SK-N-SH (cell line): ENCODE results near the gene PRELID3B. TPM values are rescaled to one million over a fixed set of nuclear protein-coding genes. Genes with fewer than 3 reads are reported as not detected.
A peak's percentile ranks its signal among the peaks of the same experiment; 100 is the strongest.

Experiments
- CTCF ChIA-PET: fragments of 300-600, 350-600 bp; formaldehyde crosslinking; extraction: SDS; loops from one replicate; lab custom pipeline; 2021; lab: Yijun Ruan, JAX
- POLR2A ChIA-PET: fragments of 350-600 bp; sonication (Branson Sonifier 250); formaldehyde crosslinking; extraction: SDS; loops from one replicate; lab custom pipeline; 2020; ENCODE audit warnings: antibody characterized with exemption, inconsistent platforms; lab: Yijun Ruan, JAX
- DNase-seq: peaks from one replicate; pipeline ENCODE4 v3.0.0; 2012
- H2AFZ ChIP-seq: fragments of 200-600 bp; sonication (generic); 2 replicates; pipeline ENCODE4 v1.8.1; 2016; ENCODE audit warnings: antibody characterized with exemption, mild to moderate bottlenecking, low read depth
- H3F3A ChIP-seq: fragments of 200-600 bp; sonication (generic); replicated peaks from 2 replicates; pipeline ENCODE3; 2016; ENCODE audit warnings: antibody characterized with exemption, mild to moderate bottlenecking; ENCODE audit not compliant: insufficient read depth
- H3K27ac ChIP-seq, 2 experiments: fragments of 200-500 bp in 1 of 2; fragments of 200-600 bp in 1 of 2; sonication (Bioruptor generic) in 1 of 2; sonication (generic), shearing (Covaris generic) in 1 of 2; 2 replicates each; pipeline versions ENCODE4 v1.5.1 to v1.6.1; 2014 to 2016; ENCODE audit warnings: low read depth in 2 of 2, inconsistent platforms in 1 of 2, low read length in 1 of 2, mild to moderate bottlenecking in 1 of 2, mixed read lengths in 1 of 2
- H3K27me3 ChIP-seq: fragments of 200-600 bp; sonication (generic), shearing (Covaris generic); 2 replicates; pipeline ENCODE4 v1.6.1; 2016; ENCODE audit warnings: mixed run types; ENCODE audit not compliant: insufficient read depth
- H3K36me3 ChIP-seq, 2 experiments: fragments of 200-500 bp in 1 of 2; fragments of 200-600 bp in 1 of 2; sonication (Bioruptor generic) in 1 of 2; sonication (generic) in 1 of 2; replicated peaks in 1 of 2; 2 replicates each; pipeline versions ENCODE3 to v1.5.1; 2014 to 2016; ENCODE audit warnings: low read length in 1 of 2, mild to moderate bottlenecking in 1 of 2; ENCODE audit not compliant: insufficient read depth in 2 of 2, control insufficient read depth in 1 of 2
- H3K4me1 ChIP-seq, 2 experiments: fragments of 200-500 bp in 1 of 2; fragments of 200-600 bp in 1 of 2; sonication (Bioruptor generic) in 1 of 2; sonication (generic), shearing (Covaris generic) in 1 of 2; 2 replicates each; pipeline versions ENCODE4 v1.5.1 to v1.6.1; 2014 to 2016; ENCODE audit warnings: low read depth in 1 of 2, low read length in 1 of 2, mixed run types in 1 of 2; ENCODE audit not compliant: insufficient read depth in 2 of 2, control insufficient read depth in 1 of 2
- H3K4me2 ChIP-seq: fragments of 200-600 bp; sonication (generic), shearing (Covaris generic); 2 replicates; pipeline ENCODE4 v1.6.1; 2017; ENCODE audit warnings: mixed run types
- H3K4me3 ChIP-seq, 2 experiments: fragments of 200-500 bp in 1 of 2; fragments of 200-600 bp in 1 of 2; sonication (Bioruptor generic) in 1 of 2; sonication (generic), shearing (Covaris generic) in 1 of 2; 2 replicates each; pipeline versions ENCODE4 v1.5.1 to v1.8.1; 2014 to 2016; ENCODE audit warnings: low read depth in 2 of 2, inconsistent platforms in 1 of 2, low read length in 1 of 2, mild to moderate bottlenecking in 1 of 2, mixed read lengths in 1 of 2, moderate library complexity in 1 of 2
- H3K79me2 ChIP-seq: fragments of 200-600 bp; sonication (generic); 2 replicates; pipeline ENCODE4 v1.8.1; 2017; ENCODE audit warnings: mild to moderate bottlenecking; ENCODE audit not compliant: insufficient read depth
- H3K9ac ChIP-seq: fragments of 200-600 bp; sonication (generic); 2 replicates; pipeline ENCODE4 v1.6.1; 2017; ENCODE audit warnings: mixed run types
- H3K9me2 ChIP-seq: fragments of 200-600 bp; sonication (generic); 2 replicates; pipeline ENCODE4 v1.6.1; 2017; ENCODE audit warnings: mixed run types
- H3K9me3 ChIP-seq: fragments of 200-600 bp; sonication (generic); 2 replicates; pipeline ENCODE4 v1.6.1; 2017; ENCODE audit warnings: mixed run types, mild to moderate bottlenecking, moderate library complexity
- H4K20me1 ChIP-seq: fragments of 200-600 bp; sonication (generic); 2 replicates; pipeline ENCODE4 v1.6.1; 2017; ENCODE audit warnings: mild to moderate bottlenecking, mixed run types; ENCODE audit not compliant: insufficient read depth
- CHD2 ChIP-seq: fragments of 150-350 bp; IDR thresholded peaks from 2 replicates; pipeline ENCODE4 v1.6.1; 2018; ENCODE audit warnings: low read length; ENCODE audit not compliant: partially characterized antibody
- ELF1 ChIP-seq: IDR thresholded peaks from 2 replicates; pipeline ENCODE4 v1.4.0; 2012
- EP300 ChIP-seq, 2 experiments: IDR thresholded peaks; 2 replicates each; pipeline versions ENCODE4 v1.4.0 to v1.6.1; 2012; ENCODE audit warnings: borderline replicate concordance in 1 of 2, low read depth in 1 of 2, low read length in 1 of 2
- FOXJ3 ChIP-seq: sonication (generic); formaldehyde crosslinking; IDR thresholded peaks from 2 replicates; pipeline ENCODE4 v1.5.1; 2020; ENCODE audit warnings: mild to moderate bottlenecking, missing genetic modification reagents
- FOXM1 ChIP-seq: IDR thresholded peaks from 2 replicates; pipeline ENCODE4 v1.4.0; 2012; ENCODE audit warnings: low read depth, mild to moderate bottlenecking
- GABPA ChIP-seq: IDR thresholded peaks from 2 replicates; pipeline ENCODE4 v1.4.0; 2012; ENCODE audit warnings: low read depth, mild to moderate bottlenecking
- GATA2 ChIP-seq: sonication (generic); formaldehyde crosslinking; IDR thresholded peaks from 2 replicates; pipeline ENCODE4 v1.5.0; 2020; ENCODE audit warnings: mild to moderate bottlenecking, missing genetic modification reagents
- JUND ChIP-seq: IDR thresholded peaks from 2 replicates; pipeline ENCODE4 v1.4.0; 2012
- MXI1 ChIP-seq: IDR thresholded peaks from 2 replicates; pipeline ENCODE4 v1.6.1; 2012; ENCODE audit warnings: mild to moderate bottlenecking, low read depth, low read length, improper control_type of control experiment
- NFIC ChIP-seq: IDR thresholded peaks from 2 replicates; pipeline ENCODE4 v1.4.0; 2012; ENCODE audit warnings: borderline replicate concordance
- RAD21 ChIP-seq: IDR thresholded peaks from 2 replicates; pipeline ENCODE4 v1.6.1; 2012; ENCODE audit warnings: mild to moderate bottlenecking, low read length
- RXRA ChIP-seq: IDR thresholded peaks from 2 replicates; pipeline ENCODE4 v1.4.0; 2012; ENCODE audit warnings: low read depth, mild to moderate bottlenecking, borderline replicate concordance
- SIN3A ChIP-seq: IDR thresholded peaks from 2 replicates; pipeline ENCODE4 v1.6.1; 2012; ENCODE audit warnings: low read depth, mild to moderate bottlenecking, low read length, moderate library complexity, borderline replicate concordance
- SMC3 ChIP-seq: IDR thresholded peaks from 2 replicates; pipeline ENCODE4 v1.6.1; 2012; ENCODE audit warnings: low read depth, low read length, improper control_type of control experiment
- TAF1 ChIP-seq: IDR thresholded peaks from 2 replicates; pipeline ENCODE4 v1.6.1; 2012; ENCODE audit warnings: low read depth, mild to moderate bottlenecking, low read length, moderate library complexity, borderline replicate concordance
- TCF12 ChIP-seq: IDR thresholded peaks from 2 replicates; pipeline ENCODE4 v1.4.0; 2012
- TEAD4 ChIP-seq: IDR thresholded peaks from 2 replicates; pipeline ENCODE4 v1.4.0; 2012; ENCODE audit warnings: mild to moderate bottlenecking, borderline replicate concordance; ENCODE audit not compliant: insufficient read depth
- YY1 ChIP-seq: IDR thresholded peaks from 2 replicates; pipeline ENCODE4 v1.4.0; 2012; ENCODE audit warnings: low read depth, mild to moderate bottlenecking
- WGBS: methylation state at CpG from one replicate; pipeline ENCODE4 v1.1.6; 2017; ENCODE audit warnings: low lambda C conversion rate; 5-methylcytosine and 5-hydroxymethylcytosine counted together
- polyA plus RNA-seq, 3 experiments: library from polyadenylated mRNA; depleted of rRNA; stranded (reverse); fragments of >200 nt; gene quantifications; 2 replicates each; pipeline ENCODE4 v1.2.3, GENCODE V29; 2012
- TF ChIP-seq, protein P1 (sequence below): fragments of 150-350 bp; IDR thresholded peaks from 2 replicates; pipeline ENCODE4 v1.6.1; 2016; ENCODE audit warnings: mild to moderate bottlenecking, low read depth, low read length
- TF ChIP-seq, protein P2 (sequence below): IDR thresholded peaks from 2 replicates; pipeline ENCODE4 v1.4.0; 2012; ENCODE audit warnings: low read depth

PRELID3B gene
- polyA plus RNA-seq, 1 of the 3 experiments (the other 2 are of a cell fraction) = 20.9 TPM

DNA sequence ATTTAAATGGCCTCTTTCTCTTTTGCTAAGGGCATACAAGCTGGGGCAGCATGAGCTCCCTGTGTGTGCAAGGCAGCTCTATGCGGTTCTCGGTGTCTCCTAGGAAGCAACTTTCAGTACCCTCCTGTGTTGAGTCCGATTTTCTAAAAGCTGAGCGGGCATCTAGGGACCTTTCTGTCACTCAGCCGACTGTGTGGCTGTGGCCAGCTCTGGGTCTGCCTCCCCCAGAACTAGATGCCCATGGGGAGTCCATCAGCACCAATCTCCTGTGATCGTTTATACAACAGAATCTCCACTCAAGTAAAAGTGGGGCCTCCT, 54.1 kb downstream of the PRELID3B start:
- H3K79me2 ChIP-seq = peaks cover 35% of the 10 kb centered on the region
- H3K27ac ChIP-seq = peak overlapping the region in 1 of 2 experiments; percentile 56; a peak in 1 of 4 replicates
- no peak for DNase-seq
- CTCF ChIA-PET = interaction anchor here (0.6 to 2.0 kb wide), 5 partner anchors 75 to 507 kb away, joined by 3 to 6 read pairs (median 3); no protein-coding TSS in a partner anchor
- no peaks in the 10 kb centered on the region for H3K9me2 ChIP-seq
- H3K9ac ChIP-seq = no peak overlapping the region
- no peak overlapping the region for H3K4me3 ChIP-seq
- peaks cover 0 to 47% of the 10 kb centered on the region in 2 experiments; a peak in 2 of 4 replicates for H3K4me1 ChIP-seq
- H3K36me3 ChIP-seq = peaks cover 57 to 69% of the 10 kb centered on the region in 2 experiments
- TF ChIP-seq GABPA (no peak), FOXJ3 (no peak), TAF1 (no peak)
- TF ChIP-seq, all 33 proteins: peak for 0
- H2AFZ ChIP-seq = no peak overlapping the region
- 92% methylated on average over 6 of the region's 6 CpGs for WGBS
- H3K9me3 ChIP-seq = no peaks in the 10 kb centered on the region
- H3K27me3 ChIP-seq = no peaks in the 10 kb centered on the region
- H3K4me2 ChIP-seq = no peak overlapping the region
- H3F3A ChIP-seq = no peaks in the 10 kb centered on the region
- H4K20me1 ChIP-seq = peaks cover 23% of the 10 kb centered on the region
- POLR2A ChIA-PET = interaction anchor here (1.4 kb wide), 1 partner anchor 11 kb away, joined by 6 read pairs; no protein-coding TSS in a partner anchor

DNA sequence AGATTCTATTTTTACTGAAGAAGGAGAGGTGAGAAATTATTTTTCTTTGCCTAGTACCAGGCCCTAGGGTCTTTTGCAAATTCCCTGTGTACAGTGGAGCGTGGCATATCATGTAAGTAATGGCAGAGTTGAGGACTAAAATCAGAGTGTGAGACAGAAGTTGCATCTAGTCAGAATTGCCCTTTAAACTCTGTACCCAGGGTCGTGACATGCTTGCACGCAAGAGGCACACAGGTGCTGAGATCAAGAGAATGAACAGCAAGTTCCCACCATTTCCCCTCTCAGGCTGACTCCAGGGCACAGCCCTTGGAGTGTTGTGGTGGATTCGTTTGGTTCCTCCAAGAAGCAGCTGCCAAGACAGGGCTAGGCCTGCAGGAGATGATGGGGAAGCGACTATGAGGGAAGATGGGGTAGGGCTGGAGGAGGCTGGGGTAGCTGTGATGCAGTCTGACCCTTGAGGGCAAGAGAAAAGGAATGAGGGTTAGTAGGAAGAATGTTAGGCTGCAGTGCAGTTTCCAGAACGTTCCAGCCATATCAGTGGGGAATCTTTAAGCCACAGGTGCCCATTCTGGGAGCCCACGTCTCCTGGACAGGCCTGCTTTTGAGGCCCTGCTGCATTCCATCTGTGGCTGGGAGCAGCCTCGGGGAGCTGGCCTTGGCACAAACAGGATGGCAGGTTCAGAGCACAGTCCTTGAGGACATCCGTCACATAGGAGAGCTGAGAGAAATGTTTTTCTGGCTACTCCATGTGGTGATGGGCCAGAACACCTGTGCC, 54.6 kb downstream of the PRELID3B start:
- WGBS = 83% methylated on average over 7 of the region's 9 CpGs
- Histone ChIP-seq H3K4me3 (no peak overlapping the region; a peak in 1 of 4 replicates), H3K4me1 (peaks cover under 1 to 48% of the 10 kb centered on the region in 2 experiments; a peak in 2 of 4 replicates), H3K9ac (no peak overlapping the region), H4K20me1 (peaks cover 24% of the 10 kb centered on the region), H3K79me2 (peaks cover 41% of the 10 kb centered on the region), H3K27me3 (no peaks in the 10 kb centered on the region), H3K9me3 (no peaks in the 10 kb centered on the region), H3F3A (no peaks in the 10 kb centered on the region), H3K36me3 (peaks cover 54 to 63% of the 10 kb centered on the region in 2 experiments), H3K27ac (peak overlapping the region in 1 of 2 experiments; percentile 56; a peak in 2 of 4 replicates), H3K9me2 (no peaks in the 10 kb centered on the region), H3K4me2 (no peak overlapping the region), H2AFZ (no peak overlapping the region)
- DNase-seq = no peak
- POLR2A ChIA-PET = interaction anchor here (1.0 to 1.5 kb wide), 4 partner anchors 12 to 97 kb away, joined by 3 to 11 read pairs (median 5); partner anchors contain the start of gene ATP5F1E
- CTCF ChIA-PET = interaction anchor here (0.5 to 2.0 kb wide), 9 partner anchors 17 to 507 kb away, joined by 3 to 6 read pairs (median 3); no protein-coding TSS in a partner anchor
- TF ChIP-seq YY1 (no peak), RXRA (no peak), ELF1 (no peak), RAD21 (no peak), TEAD4 (no peak), CHD2 (no peak), EP300 (IDR thresholded peaks at IDR 0.05; ENCODE audit: borderline replicate concordance in 1 of 2, low read depth in 1 of 2, low read length in 1 of 2) (no peak), SMC3 (no peak), TCF12 (no peak), FOXM1 (no peak), MXI1 (no peak), GATA2 (CRISPR knock-in tag) (no peak), SIN3A (no peak), JUND (no peak), NFIC (no peak), TAF1 (no peak)
- TF ChIP-seq, protein P1, sequence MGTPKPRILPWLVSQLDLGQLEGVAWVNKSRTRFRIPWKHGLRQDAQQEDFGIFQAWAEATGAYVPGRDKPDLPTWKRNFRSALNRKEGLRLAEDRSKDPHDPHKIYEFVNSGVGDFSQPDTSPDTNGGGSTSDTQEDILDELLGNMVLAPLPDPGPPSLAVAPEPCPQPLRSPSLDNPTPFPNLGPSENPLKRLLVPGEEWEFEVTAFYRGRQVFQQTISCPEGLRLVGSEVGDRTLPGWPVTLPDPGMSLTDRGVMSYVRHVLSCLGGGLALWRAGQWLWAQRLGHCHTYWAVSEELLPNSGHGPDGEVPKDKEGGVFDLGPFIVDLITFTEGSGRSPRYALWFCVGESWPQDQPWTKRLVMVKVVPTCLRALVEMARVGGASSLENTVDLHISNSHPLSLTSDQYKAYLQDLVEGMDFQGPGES = no peak
- TF ChIP-seq, protein P2, sequence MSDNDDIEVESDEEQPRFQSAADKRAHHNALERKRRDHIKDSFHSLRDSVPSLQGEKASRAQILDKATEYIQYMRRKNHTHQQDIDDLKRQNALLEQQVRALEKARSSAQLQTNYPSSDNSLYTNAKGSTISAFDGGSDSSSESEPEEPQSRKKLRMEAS = no peak
